KMS-11 (cell line): Measurements from ENCODE around the gene PMEL.

Source experiments
- H2AFZ ChIP-seq: fragments of 200-600 bp; sonication (generic); 2 replicates; pipeline ENCODE4 v1.6.1; 2016; ENCODE audit warnings: antibody characterized with exemption, mixed run types, low read depth
- H3K27ac ChIP-seq: fragments of 200-600 bp; sonication (generic); 2 replicates; pipeline ENCODE4 v1.6.1; 2016; ENCODE audit warnings: mild to moderate bottlenecking, mixed run types
- H3K27me3 ChIP-seq: fragments of 200-600 bp; sonication (generic); 2 replicates; pipeline ENCODE4 v1.6.1; 2017; ENCODE audit warnings: mild to moderate bottlenecking, low read depth, mixed run types, moderate library complexity; ENCODE audit not compliant: insufficient read depth
- H3K36me3 ChIP-seq: fragments of 200-600 bp; sonication (generic); 2 replicates; pipeline ENCODE4 v1.6.1; 2017; ENCODE audit warnings: mild to moderate bottlenecking, mixed run types; ENCODE audit not compliant: insufficient read depth
- H3K4me1 ChIP-seq: fragments of 200-600 bp; sonication (generic); 2 replicates; pipeline ENCODE4 v1.6.1; 2016; ENCODE audit warnings: mild to moderate bottlenecking, low read depth, mixed run types; ENCODE audit not compliant: poor library complexity, severe bottlenecking
- H3K4me2 ChIP-seq: fragments of 200-600 bp; sonication (generic); 2 replicates; pipeline ENCODE4 v1.7.0; 2016; ENCODE audit warnings: mild to moderate bottlenecking, mixed run types
- H3K4me3 ChIP-seq: fragments of 200-600 bp; sonication (generic); IDR thresholded peaks from 2 replicates; pipeline ENCODE4 v1.6.1; 2017; ENCODE audit warnings: low read depth, low read length, mixed read lengths; ENCODE audit not compliant: insufficient read depth
- H3K79me2 ChIP-seq: fragments of 200-600 bp; sonication (generic); 2 replicates; pipeline ENCODE4 v1.6.1; 2016; ENCODE audit warnings: low read depth, mixed run types; ENCODE audit not compliant: insufficient read depth
- H3K9ac ChIP-seq: fragments of 200-600 bp; sonication (generic); 2 replicates; pipeline ENCODE4 v1.6.1; 2016; ENCODE audit warnings: mild to moderate bottlenecking, mixed run types
- H4K20me1 ChIP-seq: fragments of 200-600 bp; sonication (generic); 2 replicates; pipeline ENCODE4 v1.6.1; 2016; ENCODE audit warnings: mild to moderate bottlenecking, mixed run types; ENCODE audit not compliant: insufficient read depth
- TF ChIP-seq, protein P1 (sequence below): fragments of 200-600 bp; sonication (generic); conservative IDR thresholded peaks from 2 replicates; pipeline ENCODE4 v1.6.1; 2017; ENCODE audit warnings: low read depth, mild to moderate bottlenecking, antibody characterized with exemption, low read length, moderate library complexity, mixed read lengths

PMEL gene

DNA sequence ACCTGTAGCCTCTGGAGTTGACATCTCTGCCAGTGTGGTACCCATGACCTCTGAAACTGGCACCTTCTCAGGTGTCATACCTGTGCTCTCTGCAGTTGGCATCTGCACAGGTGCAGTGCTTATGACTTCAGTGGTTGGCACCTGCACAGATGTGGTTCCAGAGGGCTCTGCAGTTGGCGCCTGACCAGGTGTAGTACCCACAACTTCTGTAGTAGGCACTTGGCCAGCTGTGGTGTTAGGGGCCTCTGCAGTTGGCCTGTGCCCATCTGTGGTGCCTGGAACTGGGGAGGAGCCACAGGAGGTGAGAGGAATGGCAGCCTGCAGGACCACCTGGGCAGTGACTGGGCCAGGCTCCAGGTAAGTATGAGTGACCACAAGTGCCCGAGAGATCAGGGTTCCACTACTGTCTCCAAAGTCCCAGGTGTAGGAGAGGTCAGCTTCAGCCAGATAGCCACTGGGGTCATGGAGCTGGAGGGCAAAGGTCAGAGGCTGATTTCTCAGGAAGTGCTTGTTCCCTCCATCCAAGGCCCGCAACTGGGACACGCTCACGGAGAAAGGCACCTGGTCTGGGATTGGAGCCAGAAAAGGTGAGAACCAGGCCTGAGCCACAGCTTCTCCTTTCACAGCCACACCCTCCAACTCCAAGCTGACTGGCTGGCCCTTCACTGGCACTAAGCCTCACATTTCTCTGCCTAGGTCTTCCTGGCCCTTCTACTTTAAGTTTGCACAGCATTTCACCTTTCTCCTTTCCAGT is 8.6 kb downstream of the PMEL start:
- Histone ChIP-seq H3K27me3 (no peaks in the 10 kb centered on the region), H3K4me2 (no peak overlapping the region), H4K20me1 (no peaks in the 10 kb centered on the region), H3K9ac (no peak overlapping the region), H3K4me1 (no peaks in the 10 kb centered on the region), H2AFZ (no peak overlapping the region), H3K27ac (no peak overlapping the region), H3K79me2 (no peaks in the 10 kb centered on the region), H3K4me3 (no peak overlapping the region), H3K36me3 (no peaks in the 10 kb centered on the region)
- TF ChIP-seq, protein P1, sequence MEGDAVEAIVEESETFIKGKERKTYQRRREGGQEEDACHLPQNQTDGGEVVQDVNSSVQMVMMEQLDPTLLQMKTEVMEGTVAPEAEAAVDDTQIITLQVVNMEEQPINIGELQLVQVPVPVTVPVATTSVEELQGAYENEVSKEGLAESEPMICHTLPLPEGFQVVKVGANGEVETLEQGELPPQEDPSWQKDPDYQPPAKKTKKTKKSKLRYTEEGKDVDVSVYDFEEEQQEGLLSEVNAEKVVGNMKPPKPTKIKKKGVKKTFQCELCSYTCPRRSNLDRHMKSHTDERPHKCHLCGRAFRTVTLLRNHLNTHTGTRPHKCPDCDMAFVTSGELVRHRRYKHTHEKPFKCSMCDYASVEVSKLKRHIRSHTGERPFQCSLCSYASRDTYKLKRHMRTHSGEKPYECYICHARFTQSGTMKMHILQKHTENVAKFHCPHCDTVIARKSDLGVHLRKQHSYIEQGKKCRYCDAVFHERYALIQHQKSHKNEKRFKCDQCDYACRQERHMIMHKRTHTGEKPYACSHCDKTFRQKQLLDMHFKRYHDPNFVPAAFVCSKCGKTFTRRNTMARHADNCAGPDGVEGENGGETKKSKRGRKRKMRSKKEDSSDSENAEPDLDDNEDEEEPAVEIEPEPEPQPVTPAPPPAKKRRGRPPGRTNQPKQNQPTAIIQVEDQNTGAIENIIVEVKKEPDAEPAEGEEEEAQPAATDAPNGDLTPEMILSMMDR, result no peak

GRCh38 chr12:55955800-55956508 is 9.9 kb downstream of the PMEL start:
- Histone ChIP-seq H3K9ac (no peak overlapping the region), H3K4me3 (no peak overlapping the region), H3K27me3 (no peaks in the 10 kb centered on the region), H3K36me3 (no peaks in the 10 kb centered on the region), H3K79me2 (no peaks in the 10 kb centered on the region), H3K4me1 (no peaks in the 10 kb centered on the region), H3K27ac (no peak overlapping the region), H3K4me2 (no peak overlapping the region), H4K20me1 (no peaks in the 10 kb centered on the region), H2AFZ (no peak overlapping the region)
- TF ChIP-seq, protein P1, result peak; percentile 59

- H3K4me2 ChIP-seq, result no peak overlapping the region
- H3K4me1 ChIP-seq, result no peaks in the 10 kb centered on the region
- H4K20me1 ChIP-seq, result no peaks in the 10 kb centered on the region
- H3K27me3 ChIP-seq, result no peaks in the 10 kb centered on the region
- H3K27ac ChIP-seq, result no peak overlapping the region
- H3K79me2 ChIP-seq, result no peaks in the 10 kb centered on the region
- TF ChIP-seq, protein P1, result no peak
- no peak overlapping the region for H3K9ac ChIP-seq
- H3K4me3 ChIP-seq, result no peak overlapping the region
- H3K36me3 ChIP-seq, result no peaks in the 10 kb centered on the region
- no peak overlapping the region for H2AFZ ChIP-seq
Observed at GRCh38 chr12:55955344-55955743, 10.5 kb downstream of the PMEL start.

GRCh38 chr12:55946553-55946952 is 19.3 kb downstream of the PMEL start:
- TF ChIP-seq, protein P1, result no peak
- no peak overlapping the region; the same call in 1 of the 2 replicates for H3K4me2 ChIP-seq
- peaks cover 11% of the 10 kb centered on the region for H3K4me1 ChIP-seq
- H3K36me3 ChIP-seq, result no peaks in the 10 kb centered on the region
- H3K4me3 ChIP-seq, result no peak overlapping the region
- no peaks in the 10 kb centered on the region for H4K20me1 ChIP-seq
- no peak overlapping the region for H2AFZ ChIP-seq
- no peak overlapping the region for H3K27ac ChIP-seq
- H3K9ac ChIP-seq, result no peak overlapping the region
- H3K27me3 ChIP-seq, result no peaks in the 10 kb centered on the region
- no peaks in the 10 kb centered on the region for H3K79me2 ChIP-seq
